ENCODE data around the gene WASHC1. TPM values are rescaled to one million over a fixed set of nuclear protein-coding genes. Genes with fewer than 3 reads are reported as not detected.
"Not testable (repeated sequence)": the region's sequence is repeated elsewhere in the genome, so short reads cannot be mapped to it uniquely, and the experiment has no call there.

The WASHC1 gene
- total RNA-seq, 1 donor from 2014 or later = 8.7 TPM

DNA sequence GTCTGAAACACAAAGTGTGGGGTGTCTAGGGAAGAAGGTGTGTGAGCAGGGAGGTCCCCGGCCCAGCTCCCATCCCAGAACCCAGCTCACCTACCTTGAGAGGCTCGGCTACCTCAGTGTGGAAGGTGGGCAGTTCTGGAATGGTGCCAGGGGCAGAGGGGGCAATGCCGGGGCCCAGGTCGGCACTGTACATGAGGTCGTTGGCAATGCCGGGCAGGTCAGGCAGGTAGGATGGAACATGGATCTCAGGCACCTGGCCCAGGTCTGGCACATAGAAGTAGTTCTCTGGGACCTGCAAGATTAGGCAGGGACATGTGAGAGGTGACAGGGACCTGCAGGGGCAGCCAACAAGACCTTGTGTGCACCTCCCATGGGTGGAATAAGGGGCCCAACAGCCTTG is 12.4 kb downstream of the WASHC1 start:
- intact Hi-C loops (cut with DNase I); DNase-seq (ENCODE audit: low spot score): not testable (repeated sequence)

DNA sequence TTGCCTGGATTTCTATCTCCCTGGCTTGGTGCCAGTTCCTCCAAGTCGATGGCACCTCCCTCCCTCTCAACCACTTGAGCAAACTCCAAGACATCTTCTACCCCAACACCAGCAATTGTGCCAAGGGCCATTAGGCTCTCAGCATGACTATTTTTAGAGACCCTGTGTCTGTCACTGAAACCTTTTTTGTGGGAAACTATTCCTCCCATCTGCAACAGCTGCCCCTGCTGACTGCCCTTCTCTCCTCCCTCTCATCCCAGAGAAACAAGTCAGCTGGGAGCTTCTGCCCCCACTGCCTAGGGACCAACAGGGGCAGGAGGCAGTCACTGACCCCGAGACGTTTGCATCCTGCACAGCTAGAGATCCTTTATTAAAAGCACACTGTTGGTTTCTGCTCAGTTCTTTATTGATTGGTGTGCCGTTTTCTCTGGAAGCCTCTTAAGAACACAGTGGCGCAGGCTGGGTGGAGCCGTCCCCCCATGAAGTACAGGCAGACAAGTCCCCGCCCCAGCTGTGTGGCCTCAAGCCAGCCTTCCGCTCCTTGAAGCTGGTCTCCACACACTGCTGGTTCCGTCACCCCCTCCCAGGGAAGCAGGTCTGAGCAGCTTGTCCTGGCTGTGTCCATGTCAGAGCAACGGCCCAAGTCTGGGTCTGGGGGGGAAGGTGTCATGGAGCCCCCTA is 15.0 kb downstream of the WASHC1 start:
- intact Hi-C loops (cut with DNase I); DNase-seq (ENCODE audit: low spot score): not testable (repeated sequence)

DNA sequence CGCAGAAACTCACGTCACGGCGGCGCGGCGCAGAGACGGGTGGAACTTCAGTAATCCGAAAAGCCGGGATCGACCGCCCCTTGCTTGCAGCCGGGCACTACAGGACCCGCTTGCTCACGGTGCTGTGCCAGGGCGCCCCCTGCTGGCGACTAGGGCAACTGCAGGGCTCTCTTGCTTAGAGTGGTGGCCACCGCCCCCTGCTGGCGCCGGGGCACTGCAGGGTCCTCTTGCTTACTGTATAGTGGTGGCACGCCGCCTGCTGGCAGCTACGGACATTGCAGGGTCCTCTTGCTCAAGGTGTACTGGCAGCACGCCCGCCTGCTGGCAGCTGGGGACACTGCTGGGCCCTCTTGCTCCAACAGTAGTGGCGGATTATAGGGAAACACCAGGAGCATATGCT is 18.1 kb downstream of the WASHC1 start:
- intact Hi-C loops (cut with DNase I); DNase-seq (ENCODE audit: low spot score): not testable (repeated sequence)

DNA sequence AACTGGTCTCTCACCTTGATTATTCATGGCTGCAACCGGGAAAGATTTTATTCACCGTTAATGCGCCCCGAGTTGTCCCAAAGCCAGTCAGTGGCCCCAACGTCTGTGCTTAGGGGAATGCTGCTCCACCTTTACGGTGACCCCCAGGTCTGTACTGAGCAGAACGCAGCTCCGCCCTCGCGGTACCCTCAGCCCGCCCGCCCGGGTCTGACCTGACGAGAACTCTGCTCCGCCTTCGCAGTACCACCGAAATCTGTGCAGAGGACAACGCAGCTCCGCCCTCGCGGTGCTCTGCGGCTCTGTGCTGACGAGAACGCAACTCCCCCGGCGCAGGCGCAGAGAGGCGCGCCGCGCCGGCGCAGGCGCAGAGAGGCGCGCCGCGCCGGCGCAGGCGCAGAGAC is 18.6 kb downstream of the WASHC1 start:
- intact Hi-C loops (cut with DNase I); DNase-seq (ENCODE audit: low spot score): not testable (repeated sequence)

DNA sequence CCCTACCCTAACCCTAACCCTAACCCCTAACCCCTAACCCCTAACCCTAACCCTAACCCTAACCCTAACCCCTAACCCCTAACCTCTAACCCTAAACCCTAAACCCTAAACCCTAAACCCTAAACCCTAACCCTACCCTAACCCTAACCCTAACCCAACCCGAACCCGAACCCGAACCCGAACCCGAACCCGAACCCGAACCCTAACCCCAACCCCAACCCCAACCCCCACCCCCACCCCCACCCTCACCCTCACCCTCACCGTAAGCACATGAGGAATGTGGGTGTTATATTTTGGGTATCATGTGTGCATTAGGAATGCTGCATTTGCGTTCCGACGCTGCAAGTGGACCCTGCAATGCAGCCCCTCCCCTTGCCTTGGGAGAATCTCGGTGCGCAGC is 19.0 kb downstream of the WASHC1 start:
- DNase-seq (ENCODE audit: low spot score); intact Hi-C loops (cut with DNase I): not testable (repeated sequence)

Other genes with a start within 250 kb of the WASHC1 start
- not detected for gene FOXD4, start 89.0 kb upstream of the WASHC1 start, total RNA-seq
- 15.5 TPM for gene ZNG1A, start 149.6 kb upstream of the WASHC1 start, total RNA-seq
- 2.4 TPM for gene DOCK8, start 185.4 kb upstream of the WASHC1 start, total RNA-seq